GM18873 (cell line): Measurements from ENCODE around the gene MBNL2.

Experiments
- ATAC-seq: cut with Tn5 transposase; IDR thresholded peaks from one replicate; pipeline ENCODE4 v1.9.1; 2021; ENCODE audit warnings: mild to moderate bottlenecking, moderate library complexity, moderate number of reproducible peaks; ENCODE audit not compliant: unreplicated experiment, low FRiP score

The MBNL2 gene

GRCh38 chr13:97366172-97366688 lies 144.1 kb downstream of the MBNL2 start:
- ATAC-seq, result no peak

- ATAC-seq, result peak; percentile 39
Observed at GRCh38 chr13:97367016-97367822, 145.1 kb downstream of the MBNL2 start.

- peak; percentile 41 for ATAC-seq
Observed at GRCh38 chr13:97369261-97369893, 147.2 kb downstream of the MBNL2 start.

- no peak for ATAC-seq
Observed at GRCh38 chr13:97371486-97372109, 149.5 kb downstream of the MBNL2 start.

- no peak for ATAC-seq
Observed at GRCh38 chr13:97372936-97373335, 150.8 kb downstream of the MBNL2 start.

GRCh38 chr13:97373787-97374186 lies 151.7 kb downstream of the MBNL2 start:
- ATAC-seq, result no peak

- ATAC-seq, result no peak
Observed at GRCh38 chr13:97376981-97377380, 154.8 kb downstream of the MBNL2 start.

- ATAC-seq, result no peak
Observed at GRCh38 chr13:97379386-97379785, 157.3 kb downstream of the MBNL2 start.

- ATAC-seq, result no peak
Observed at GRCh38 chr13:97380696-97381095, 158.6 kb downstream of the MBNL2 start.

GRCh38 chr13:97381189-97381588 lies 159.1 kb downstream of the MBNL2 start:
- no peak for ATAC-seq

GRCh38 chr13:97382276-97382675 lies 160.1 kb downstream of the MBNL2 start:
- ATAC-seq, result no peak

GRCh38 chr13:97384371-97384770 lies 162.2 kb downstream of the MBNL2 start:
- no peak for ATAC-seq

- no peak for ATAC-seq
Observed at GRCh38 chr13:97385146-97385545, 163.0 kb downstream of the MBNL2 start.

- ATAC-seq, result no peak
Observed at GRCh38 chr13:97385854-97386253, 163.7 kb downstream of the MBNL2 start.

GRCh38 chr13:97386801-97387484 lies 164.8 kb downstream of the MBNL2 start:
- no peak for ATAC-seq

GRCh38 chr13:97387485-97387839 lies 165.3 kb downstream of the MBNL2 start:
- no peak for ATAC-seq

GRCh38 chr13:97387890-97388289 lies 165.8 kb downstream of the MBNL2 start:
- no peak for ATAC-seq

GRCh38 chr13:97388373-97388772 lies 166.2 kb downstream of the MBNL2 start:
- no peak for ATAC-seq

GRCh38 chr13:97390941-97391600 lies 168.9 kb downstream of the MBNL2 start:
- ATAC-seq, result no peak

GRCh38 chr13:97392020-97392419 lies 169.9 kb downstream of the MBNL2 start:
- ATAC-seq, result no peak
